GM18499 (cell line): ENCODE data around the gene ZNF208.
"Not testable (repeated sequence)": the region's sequence is repeated elsewhere in the genome, so short reads cannot be mapped to it uniquely, and the experiment has no call there.

Source experiments
- ATAC-seq: cut with Tn5 transposase; IDR thresholded peaks from one replicate; pipeline ENCODE4 v1.9.1; 2021; ENCODE audit warnings: moderate number of reproducible peaks; ENCODE audit not compliant: insufficient read depth, unreplicated experiment

ZNF208 gene

GRCh38 chr19:22010437-22011143 is at the start of gene ZNF208:
ZNF208 (minus strand) TSS chr19:22010943; CDS start chr19:22010794, 149 bp downstream.
- ATAC-seq: not testable (repeated sequence)

GRCh38 chr19:22052644-22053013 is 41.9 kb upstream of the ZNF208 start:
- ATAC-seq: no peak

- ATAC-seq: not testable (repeated sequence)
These were observed 30.4 kb upstream of the ZNF208 start for GRCh38 chr19:22041151-22041550.

- ATAC-seq: no peak
These were observed 19.9 kb upstream of the ZNF208 start for GRCh38 chr19:22030680-22031079.

GRCh38 chr19:22026687-22027086 is 15.9 kb upstream of the ZNF208 start:
- ATAC-seq: no peak

- ATAC-seq: not testable (repeated sequence)
These were observed 14.8 kb upstream of the ZNF208 start for GRCh38 chr19:22025539-22025938.

- ATAC-seq: no peak
These were observed 40.3 kb downstream of the ZNF208 start for GRCh38 chr19:21970466-21970865.

- ATAC-seq: no peak
These were observed 63.0 kb downstream of the ZNF208 start for GRCh38 chr19:21947775-21948174.

- no peak for ATAC-seq
These were observed 70.1 kb downstream of the ZNF208 start for GRCh38 chr19:21940684-21941083.

- no peak for ATAC-seq
These were observed 76.2 kb downstream of the ZNF208 start for GRCh38 chr19:21934593-21934992.

- no peak for ATAC-seq
These were observed 76.6 kb downstream of the ZNF208 start for GRCh38 chr19:21934131-21934530.

GRCh38 chr19:21922276-21922675 is 88.5 kb downstream of the ZNF208 start:
- ATAC-seq: no peak

- ATAC-seq: no peak
These were observed 89.0 kb downstream of the ZNF208 start for GRCh38 chr19:21921691-21922180.

- ATAC-seq: no peak
These were observed 95.3 kb downstream of the ZNF208 start for GRCh38 chr19:21915411-21915810.

- no peak for ATAC-seq
These were observed 98.1 kb downstream of the ZNF208 start for GRCh38 chr19:21912654-21913053.

- ATAC-seq: no peak
These were observed 100.4 kb downstream of the ZNF208 start for GRCh38 chr19:21910318-21910717.

- no peak for ATAC-seq
These were observed 102.7 kb downstream of the ZNF208 start for GRCh38 chr19:21908066-21908465.

- ATAC-seq: no peak
These were observed 103.2 kb downstream of the ZNF208 start for GRCh38 chr19:21907516-21907915.

GRCh38 chr19:21902571-21902970 is 108.2 kb downstream of the ZNF208 start:
- no peak for ATAC-seq

- no peak for ATAC-seq
These were observed 108.9 kb downstream of the ZNF208 start for GRCh38 chr19:21901861-21902260.

GRCh38 chr19:21900401-21900800 is 110.3 kb downstream of the ZNF208 start:
- ATAC-seq: no peak

GRCh38 chr19:21891086-21891485 is 119.7 kb downstream of the ZNF208 start:
- no peak for ATAC-seq
